CD4-positive, alpha-beta memory T cell (primary cell): ENCODE measurements around the gene NMT2. TPM values are rescaled to one million over a fixed set of nuclear protein-coding genes. Genes with fewer than 3 reads are reported as not detected.
A peak's percentile ranks its signal among the peaks of the same experiment; 100 is the strongest.

Experiments
- CTCF ChIA-PET: fragments of 350-600 bp; sonication (Branson Sonifier 250); formaldehyde crosslinking; loops from one replicate; lab custom pipeline; 2021; ENCODE audit warnings: inconsistent platforms; ENCODE audit not compliant: partially characterized antibody; lab: Charles Lee
- POLR2A ChIA-PET: fragments of 350-600 bp; sonication (Branson Sonifier 250); formaldehyde crosslinking; loops from one replicate; lab custom pipeline; 2021; ENCODE audit not compliant: partially characterized antibody; lab: Charles Lee
- DNase-seq, 5 donors: peaks; one replicate each; pipeline versions ENCODE4 v3.0.0 to v3.0.0-alpha.2; 2020 to 2022; ENCODE audit warnings: mixed read lengths in 1 of 5
- H3K27ac ChIP-seq: one replicate; pipeline ENCODE4 v1.7.0; 2013; ENCODE audit warnings: low read depth, low read length
- H3K27me3 ChIP-seq: 2 replicates; pipeline ENCODE4 v1.7.0; 2013; ENCODE audit warnings: mild to moderate bottlenecking, low read length, moderate library complexity; ENCODE audit not compliant: insufficient read depth
- H3K36me3 ChIP-seq: 2 replicates; pipeline ENCODE4 v1.7.0; 2013; ENCODE audit warnings: mild to moderate bottlenecking, low read length, moderate library complexity; ENCODE audit not compliant: insufficient read depth
- H3K4me1 ChIP-seq: 2 replicates; pipeline ENCODE4 v1.7.0; 2013; ENCODE audit warnings: mild to moderate bottlenecking, low read length, moderate library complexity; ENCODE audit not compliant: insufficient read depth
- H3K4me3 ChIP-seq, 2 donors: one replicate each; pipeline ENCODE4 v1.7.0; 2013; ENCODE audit warnings: low read length in 2 of 2, mild to moderate bottlenecking in 1 of 2
- H3K9me3 ChIP-seq, 2 donors: one replicate each; pipeline ENCODE4 v1.7.0; 2013; ENCODE audit warnings: low read length in 2 of 2, control low read depth in 1 of 2; ENCODE audit not compliant: control insufficient read depth in 1 of 2
- H3K27ac Mint-ChIP-seq, 7 donors: one replicate each; pipeline ENCODE4 v1.8.0; 2020 to 2021; ENCODE audit warnings: mixed read lengths in 7 of 7, mild to moderate bottlenecking in 6 of 7, inconsistent platforms in 3 of 7, moderate library complexity in 3 of 7
- H3K27me3 Mint-ChIP-seq, 2 donors: one replicate each; pipeline ENCODE4 v1.8.0; 2020 to 2021; ENCODE audit warnings: mixed read lengths in 2 of 2
- H3K36me3 Mint-ChIP-seq, 2 donors: one replicate each; pipeline ENCODE4 v1.8.0; 2020 to 2021; ENCODE audit warnings: mixed read lengths in 2 of 2, inconsistent platforms in 1 of 2, mild to moderate bottlenecking in 1 of 2
- H3K4me1 Mint-ChIP-seq, 4 donors: one replicate each; pipeline ENCODE4 v1.8.0; 2020 to 2021; ENCODE audit warnings: mixed read lengths in 4 of 4, mild to moderate bottlenecking in 1 of 4
- H3K4me3 Mint-ChIP-seq, 8 donors: one replicate each; pipeline ENCODE4 v1.8.0; 2020 to 2021; ENCODE audit warnings: mixed read lengths in 8 of 8, mild to moderate bottlenecking in 7 of 8, moderate library complexity in 6 of 8, inconsistent platforms in 3 of 8
- H3K9me3 Mint-ChIP-seq, 8 donors: one replicate each; pipeline ENCODE4 v1.8.0; 2020 to 2021; ENCODE audit warnings: mixed read lengths in 8 of 8, mild to moderate bottlenecking in 5 of 8, inconsistent platforms in 3 of 8, moderate library complexity in 1 of 8
- intact Hi-C: fragments of 100-400 bp; cut with micrococcal nuclease; formaldehyde crosslinking; loops from one replicate; pipeline ENCODE4 v1.15.1; 2023
- polyA plus RNA-seq, 2 donors: library from polyadenylated mRNA; unstranded; fragments of 300-500 nt; fragmentation: Illumina TruSeq; gene quantifications; one replicate each; pipeline ENCODE4 v1.2.3, GENCODE V29; 2021
- total RNA-seq, 2 experiments: library from RNA; stranded (reverse); gene quantifications; one replicate each; pipeline ENCODE4 v1.2.3, GENCODE V29; 2021

The NMT2 gene
- total and polyA plus RNA-seq, 4 experiments from 2014 or later: 38.7 to 101 (median 77.4) TPM

DNA sequence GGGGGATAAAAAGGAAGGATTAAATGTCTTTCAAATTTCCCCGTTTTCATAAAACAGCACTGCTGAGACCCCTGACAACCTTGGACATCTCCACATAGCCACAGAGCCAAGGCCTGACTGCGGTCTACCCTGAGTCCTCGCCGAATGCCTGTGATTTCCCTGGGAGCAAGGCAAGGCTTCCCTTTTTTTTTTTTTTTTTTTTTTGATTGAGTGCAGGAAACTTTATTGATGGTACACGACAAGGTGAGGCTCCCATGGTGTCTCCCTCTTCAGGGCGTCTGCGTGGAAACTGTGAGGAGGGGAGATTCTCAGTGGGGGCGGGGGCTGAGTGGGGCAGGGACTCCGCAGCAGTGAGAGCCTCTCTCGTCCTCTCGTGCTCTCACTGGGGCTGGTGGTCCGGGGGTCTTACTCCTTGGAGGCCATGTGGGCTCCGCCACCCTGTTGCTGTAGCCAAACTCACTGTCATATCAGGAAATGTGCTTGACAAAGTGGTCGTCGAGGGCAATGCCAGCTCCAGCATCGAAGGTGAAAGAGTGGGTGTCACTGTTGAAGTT, 75.6 kb downstream of the NMT2 start:
- peaks cover 11% of the 10 kb centered on the region for H3K4me1 ChIP-seq
- H3K27ac ChIP-seq: no peak overlapping the region
- Mint-ChIP-seq H3K4me1 (peaks cover 5 to 21% (median 12%) of the 10 kb centered on the region in 4 donors), H3K4me3 (no peak overlapping the region), H3K9me3 (no peaks in the 10 kb centered on the region), H3K36me3 (peaks cover 0 to 10% of the 10 kb centered on the region in 2 donors), H3K27ac (no peak overlapping the region), H3K27me3 (no peaks in the 10 kb centered on the region)
- intact Hi-C loops: no loop called here
- no peak overlapping the region for H3K4me3 ChIP-seq
- DNase-seq: no peak
- H3K27me3 ChIP-seq: no peaks in the 10 kb centered on the region
- H3K36me3 ChIP-seq: no peaks in the 10 kb centered on the region
- H3K9me3 ChIP-seq: no peaks in the 10 kb centered on the region
- ChIA-PET CTCF (no interaction called here), POLR2A (no interaction called here)

DNA sequence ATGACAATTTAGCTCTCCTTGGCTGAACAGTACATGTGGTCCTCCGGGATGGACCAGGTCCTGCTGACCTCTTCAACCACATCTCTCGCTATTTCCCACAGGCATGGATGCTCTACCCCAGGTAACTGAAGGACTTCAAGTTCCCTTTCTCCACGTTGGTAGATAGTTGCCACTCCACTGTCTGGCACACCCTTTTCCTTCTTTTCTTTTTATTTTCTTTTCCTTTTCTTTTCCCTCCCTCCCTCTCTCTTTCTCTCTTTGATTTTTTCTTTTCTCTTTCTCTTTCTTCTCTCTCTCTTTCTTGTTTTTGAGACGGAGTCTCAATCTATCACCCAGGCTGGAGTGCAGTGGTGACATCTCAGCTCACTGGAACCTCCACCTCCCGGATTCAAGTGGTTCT, 77.1 kb downstream of the NMT2 start:
- H3K36me3 Mint-ChIP-seq: no peaks in the 10 kb centered on the region
- CTCF ChIA-PET: no interaction called here
- H3K9me3 Mint-ChIP-seq: no peaks in the 10 kb centered on the region
- Histone ChIP-seq H3K9me3 (no peaks in the 10 kb centered on the region), H3K27ac (no peak overlapping the region), H3K36me3 (no peaks in the 10 kb centered on the region), H3K27me3 (no peaks in the 10 kb centered on the region), H3K4me1 (peaks cover 6% of the 10 kb centered on the region), H3K4me3 (no peak overlapping the region)
- peaks cover under 1 to 6% (median 4%) of the 10 kb centered on the region in 4 donors for H3K4me1 Mint-ChIP-seq
- POLR2A ChIA-PET: interaction anchor here (0.6 kb wide), 1 partner anchor 531 kb away, joined by 4 read pairs; no protein-coding TSS in a partner anchor
- DNase-seq: no peak
- H3K27me3 Mint-ChIP-seq: no peaks in the 10 kb centered on the region
- no peak overlapping the region for H3K27ac Mint-ChIP-seq
- H3K4me3 Mint-ChIP-seq: no peak overlapping the region
- intact Hi-C loops: no loop called here

DNA sequence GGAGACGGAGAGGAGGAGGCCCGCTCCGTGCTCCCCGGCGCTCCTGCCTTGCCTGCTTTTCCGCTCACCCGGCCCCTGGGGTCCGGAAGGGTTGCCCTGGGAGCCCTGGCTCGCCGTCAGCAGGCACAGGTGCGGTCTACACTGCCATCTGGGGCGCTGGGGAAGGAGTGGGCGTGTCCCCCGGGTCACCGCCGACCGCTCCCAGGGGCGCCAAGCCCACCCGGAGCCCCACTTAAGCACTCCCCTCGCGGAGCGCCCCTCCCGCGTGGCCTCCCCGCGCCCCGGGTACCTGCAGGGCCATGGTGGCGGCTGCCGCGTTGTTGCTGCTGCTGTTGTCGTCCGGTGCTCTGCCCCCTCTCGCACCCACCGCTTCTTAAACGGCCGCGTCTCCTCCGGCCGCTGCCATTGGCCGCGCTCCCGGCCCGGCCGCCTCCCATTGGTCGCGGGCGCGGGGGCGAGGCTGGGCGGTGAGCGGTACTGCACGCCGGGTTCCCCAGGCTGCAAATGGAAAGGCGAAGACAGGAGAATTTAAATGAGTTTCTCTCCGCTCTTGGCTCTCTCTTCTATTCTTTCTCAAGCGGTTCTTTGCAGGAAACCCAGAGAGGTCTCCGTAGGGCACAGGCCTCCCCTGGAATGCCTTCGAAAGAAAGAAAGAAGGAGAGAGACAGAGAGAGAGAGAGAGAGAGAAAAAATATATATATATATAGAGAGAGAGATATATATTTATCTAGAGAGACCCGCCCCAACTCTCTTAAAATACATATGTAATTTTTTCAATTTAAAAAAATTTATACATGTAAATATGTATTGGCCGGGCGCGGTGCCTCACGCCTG, 79.8 kb downstream of the NMT2 start, which contains the start of gene ACBD7:
Gene ACBD7 (minus strand): TSS at position 349 of the 834 bp plus-strand sequence. CDS start 48 bp downstream, at position 301.
- peak; percentile 79 to 83 (median 80) for DNase-seq
- Mint-ChIP-seq H3K4me1 (peaks cover 2 to 18% (median 7%) of the 10 kb centered on the region in 4 donors), H3K36me3 (no peaks in the 10 kb centered on the region), H3K27me3 (no peaks in the 10 kb centered on the region), H3K9me3 (no peaks in the 10 kb centered on the region), H3K4me3 (peak within 1 kb of the TSS; percentile 67 to 84 (median 78)), H3K27ac (peak within 1 kb of the TSS in 2 of 7 donors; percentile 23 to 40)
- Histone ChIP-seq H3K4me1 (peaks cover 4% of the 10 kb centered on the region), H3K4me3 (peak within 1 kb of the TSS; percentile 11 to 68), H3K9me3 (no peaks in the 10 kb centered on the region), H3K36me3 (no peaks in the 10 kb centered on the region), H3K27me3 (no peaks in the 10 kb centered on the region), H3K27ac (no peak within 1 kb of the TSS)
- intact Hi-C loops: loop anchor here (1.0 kb wide), 1 partner anchor 9 kb away; the partner anchor contains the start of gene RPP38
- ChIA-PET POLR2A (no interaction called here), CTCF (no interaction called here)

DNA sequence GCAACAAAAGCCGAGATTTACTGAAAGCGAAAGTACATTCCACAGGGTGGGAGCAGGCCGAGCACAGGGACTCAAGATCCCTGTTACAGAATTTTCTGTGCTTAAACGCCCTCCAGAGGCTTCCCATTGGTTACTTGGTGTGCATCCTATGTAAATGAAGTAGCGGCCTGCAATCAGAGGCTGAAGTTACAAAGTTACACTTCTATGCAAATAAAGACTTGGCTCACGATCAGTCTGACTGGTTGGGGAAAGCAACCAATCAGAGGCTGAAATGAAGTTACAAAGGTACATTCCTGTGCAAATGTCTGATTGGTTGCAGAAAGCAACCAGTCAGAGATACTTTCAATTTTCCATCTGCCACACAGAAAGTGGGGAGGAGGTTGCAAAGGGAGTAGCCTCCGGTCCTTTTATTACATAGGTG, 84.0 kb downstream of the NMT2 start:
- CTCF ChIA-PET: interaction anchor here (1.0 kb wide), 1 partner anchor 17 kb away, joined by 3 read pairs; no protein-coding TSS in a partner anchor
- intact Hi-C loops: no loop called here
- H3K4me1 Mint-ChIP-seq: peaks cover 2 to 18% (median 7%) of the 10 kb centered on the region in 4 donors
- DNase-seq: peak; percentile 40 to 67 (median 49)
- H3K27me3 ChIP-seq: no peaks in the 10 kb centered on the region
- peak overlapping the region in 5 of 7 donors; percentile 27 to 76 (median 46) for H3K27ac Mint-ChIP-seq
- H3K4me1 ChIP-seq: peaks cover 4% of the 10 kb centered on the region
- no peaks in the 10 kb centered on the region for H3K9me3 Mint-ChIP-seq
- POLR2A ChIA-PET: no interaction called here
- no peaks in the 10 kb centered on the region for H3K27me3 Mint-ChIP-seq
- H3K36me3 ChIP-seq: no peaks in the 10 kb centered on the region
- no peaks in the 10 kb centered on the region for H3K9me3 ChIP-seq
- no peak overlapping the region for H3K27ac ChIP-seq
- peak overlapping the region; percentile 27 to 77 (median 68) for H3K4me3 Mint-ChIP-seq
- H3K36me3 Mint-ChIP-seq: no peaks in the 10 kb centered on the region
- H3K4me3 ChIP-seq: peak overlapping the region in 1 of 2 donors; percentile 25

DNA sequence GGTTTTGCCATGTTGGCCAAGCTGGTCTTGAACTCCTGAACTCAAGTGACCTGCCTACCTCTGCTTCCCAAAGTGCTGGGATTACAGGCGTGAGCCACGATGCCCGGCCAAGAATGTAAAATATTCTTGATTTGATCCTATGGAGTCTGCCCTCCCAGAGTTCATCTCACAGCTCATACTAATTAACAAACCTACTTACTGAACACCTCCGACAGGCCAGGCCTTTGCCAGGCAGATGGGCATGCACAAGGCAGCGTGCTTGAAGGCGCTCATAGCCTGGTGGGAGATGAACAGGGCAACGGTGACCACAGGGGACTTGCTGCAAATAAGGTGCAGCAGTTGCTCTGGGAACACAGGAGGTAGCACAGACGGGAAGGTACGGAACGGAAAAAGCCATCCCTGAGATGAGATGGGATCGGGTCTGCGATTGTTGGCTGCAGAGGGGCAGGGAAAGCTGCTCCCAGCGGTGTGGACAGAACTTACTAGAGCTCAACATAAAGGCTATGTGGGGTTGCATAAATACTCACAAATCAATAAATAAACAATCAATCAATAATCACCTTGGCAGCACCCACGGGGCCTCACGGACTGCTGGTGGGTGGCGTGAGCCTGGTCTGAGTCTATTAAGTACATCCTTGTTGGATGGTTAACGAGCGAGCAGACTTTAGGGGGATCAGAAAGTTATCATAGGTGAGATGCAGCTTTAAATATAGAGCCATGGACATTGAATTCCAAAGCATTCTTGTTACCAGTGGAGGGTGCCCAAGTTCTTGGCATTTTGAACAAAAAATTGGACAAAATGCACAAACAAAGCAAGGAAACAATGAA, 84.6 kb downstream of the NMT2 start:
- DNase-seq: no peak
- POLR2A ChIA-PET: no interaction called here
- Mint-ChIP-seq H3K27ac (peak overlapping the region in 5 of 7 donors; percentile 34 to 80 (median 57)), H3K36me3 (no peaks in the 10 kb centered on the region), H3K9me3 (no peaks in the 10 kb centered on the region), H3K27me3 (no peaks in the 10 kb centered on the region), H3K4me1 (peaks cover 2 to 18% (median 7%) of the 10 kb centered on the region in 4 donors), H3K4me3 (peak overlapping the region; percentile 27 to 77 (median 68))
- Histone ChIP-seq H3K4me3 (peak overlapping the region in 1 of 2 donors; percentile 25), H3K9me3 (no peaks in the 10 kb centered on the region), H3K27ac (no peak overlapping the region), H3K4me1 (peaks cover 4% of the 10 kb centered on the region), H3K36me3 (no peaks in the 10 kb centered on the region), H3K27me3 (no peaks in the 10 kb centered on the region)
- intact Hi-C loops: no loop called here
- CTCF ChIA-PET: interaction anchor here (1.0 to 1.2 kb wide), 2 partner anchors 18 to 22 kb away, joined by 3 to 5 read pairs; no protein-coding TSS in a partner anchor

DNA sequence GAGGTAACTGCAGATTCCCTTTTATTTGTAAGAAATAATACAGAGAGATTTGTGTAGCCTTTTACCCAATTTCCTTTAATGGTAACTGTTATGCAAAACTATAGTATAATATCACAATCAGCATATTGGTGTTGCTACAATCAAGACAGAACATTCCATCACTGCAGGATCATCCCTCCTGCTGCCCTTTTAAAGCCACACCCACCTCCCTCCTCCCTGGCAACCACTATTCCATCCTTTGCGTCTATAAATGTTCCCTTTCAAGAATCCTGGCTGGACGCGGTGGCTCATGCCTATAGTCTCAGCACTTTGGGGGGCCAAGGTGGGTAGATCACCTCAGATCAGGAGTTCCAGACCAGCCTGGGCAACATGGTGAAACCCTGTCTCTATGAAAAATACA, 93.1 kb downstream of the NMT2 start:
- ChIA-PET POLR2A (no interaction called here), CTCF (no interaction called here)
- H3K4me1 Mint-ChIP-seq: no peaks in the 10 kb centered on the region
- Histone ChIP-seq H3K9me3 (no peaks in the 10 kb centered on the region), H3K27ac (no peak overlapping the region), H3K27me3 (no peaks in the 10 kb centered on the region), H3K4me1 (no peaks in the 10 kb centered on the region), H3K36me3 (no peaks in the 10 kb centered on the region), H3K4me3 (no peak overlapping the region)
- no peaks in the 10 kb centered on the region for H3K36me3 Mint-ChIP-seq
- intact Hi-C loops: no loop called here
- peaks cover 2 to 8% of the 10 kb centered on the region in 2 donors for H3K27me3 Mint-ChIP-seq
- H3K9me3 Mint-ChIP-seq: no peaks in the 10 kb centered on the region
- no peak overlapping the region for H3K27ac Mint-ChIP-seq
- H3K4me3 Mint-ChIP-seq: no peak overlapping the region
- no peak for DNase-seq
